HCT116 (cell line): ENCODE data around the gene ANKRD23. TPM values are rescaled to one million over a fixed set of nuclear protein-coding genes. Genes with fewer than 3 reads are reported as not detected.

Experiments used
- ATAC-seq: fragments of 200-7000 bp; cut with Tn5 transposase; 2 replicates; pipeline ENCODE4 v1.9.1; 2020; ENCODE audit warnings: mild to moderate bottlenecking, moderate library complexity
- BruUV-seq: library from RNA; stranded (reverse); fragments of 400-500 nt; replicated peaks from 2 replicates; lab custom pipeline; 2021; lab: Mats Ljungman, UMichigan
- CTCF ChIA-PET: fragments of 300-600 bp; sonication (Branson Sonifier 250); formaldehyde crosslinking; loops from one replicate; lab custom pipeline; 2021; ENCODE audit warnings: antibody characterized with exemption; lab: Charles Lee
- POLR2A ChIA-PET: fragments of 300-600, 350-600 bp; sonication (Branson Sonifier 250); formaldehyde crosslinking; loops from one replicate; lab custom pipeline; 2021; ENCODE audit warnings: antibody characterized with exemption; lab: Charles Lee
- RAD21 ChIA-PET, 2 experiments: fragments of 300-600 bp; sonication (Branson Sonifier 250); formaldehyde crosslinking; loops; one replicate each; lab custom pipeline; 2023; ENCODE audit warnings: low total read pairs in 2 of 2; ENCODE audit not compliant: uncharacterized antibody in 2 of 2, unreplicated experiment in 2 of 2, low non-redundant PET in 1 of 2; lab: Charles Lee
- DNase-seq: peaks from one replicate; pipeline ENCODE4 v3.0.0-alpha.2; 2010; ENCODE audit warnings: low read depth, low spot score
- H2AFZ ChIP-seq: fragments of 200-600 bp; shearing (Covaris generic), sonication (generic); 2 replicates; pipeline ENCODE4 v1.6.1; 2017; ENCODE audit warnings: low read depth, mixed run types, mixed read lengths, antibody characterized with exemption, low read length; ENCODE audit not compliant: poor library complexity, severe bottlenecking
- H3K27ac ChIP-seq: 2 replicates; pipeline ENCODE4 v1.5.1; 2012; ENCODE audit warnings: low read depth, low read length
- H3K27me3 ChIP-seq: fragments of 200-600 bp; sonication (generic); 2 replicates; pipeline ENCODE4 v1.6.1; 2016; ENCODE audit warnings: mixed run types, low read length, mixed read lengths; ENCODE audit not compliant: insufficient read depth
- H3K36me3 ChIP-seq, 2 experiments: fragments of 200-500 bp in 1 of 2; fragments of 200-600 bp in 1 of 2; sonication (Bioruptor generic) in 1 of 2; sonication (generic) in 1 of 2; 2 replicates each; pipeline versions ENCODE4 v1.5.1 to v1.6.1; 2014 to 2016; ENCODE audit warnings: low read length in 2 of 2, inconsistent platforms in 1 of 2, mixed read lengths in 1 of 2, mixed run types in 1 of 2; ENCODE audit not compliant: insufficient read depth in 2 of 2, control insufficient read depth in 1 of 2
- H3K4me1 ChIP-seq, 2 experiments: fragments of 200-600 bp in 1 of 2; sonication (generic) in 1 of 2; 2 replicates each; pipeline versions ENCODE4 v1.5.1 to v1.6.1; 2012 to 2017; ENCODE audit warnings: low read length in 2 of 2, inconsistent platforms in 1 of 2, mild to moderate bottlenecking in 1 of 2, mixed read lengths in 1 of 2, mixed run types in 1 of 2, moderate library complexity in 1 of 2; ENCODE audit not compliant: insufficient read depth in 2 of 2, control insufficient read depth in 1 of 2
- H3K4me2 ChIP-seq: fragments of 200-600 bp; sonication (generic); 2 replicates; pipeline ENCODE4 v1.6.1; 2017; ENCODE audit warnings: mixed run types, low read length, mixed read lengths
- H3K4me3 ChIP-seq, 2 experiments: fragments of 200-600 bp in 1 of 2; sonication (generic) in 1 of 2; replicated peaks in 1 of 2; 2 replicates each; pipeline ENCODE4 v1.5.1; 2011 to 2016; ENCODE audit warnings: low read length in 2 of 2, control low read depth in 1 of 2, low read depth in 1 of 2, mild to moderate bottlenecking in 1 of 2, mixed read lengths in 1 of 2, mixed run types in 1 of 2
- H3K79me2 ChIP-seq: fragments of 200-600 bp; sonication (generic); 2 replicates; pipeline ENCODE4 v1.6.1; 2017; ENCODE audit warnings: mild to moderate bottlenecking, mixed run types, low read length, moderate library complexity, mixed read lengths; ENCODE audit not compliant: insufficient read depth
- H3K9ac ChIP-seq: fragments of 200-600 bp; sonication (generic); 2 replicates; pipeline ENCODE4 v1.6.1; 2016; ENCODE audit warnings: low read length, mixed read lengths
- H3K9me2 ChIP-seq: fragments of 200-600 bp; sonication (generic), shearing (Covaris generic); 2 replicates; pipeline ENCODE4 v1.6.1; 2017; ENCODE audit warnings: mixed run types, mild to moderate bottlenecking, moderate library complexity; ENCODE audit not compliant: insufficient read depth
- H3K9me3 ChIP-seq, 2 experiments: fragments of 200-500 bp in 1 of 2; fragments of 200-600 bp in 1 of 2; sonication (Bioruptor generic) in 1 of 2; sonication (generic) in 1 of 2; 2 replicates each; pipeline ENCODE4 v1.6.1; 2014 to 2017; ENCODE audit warnings: low read length in 2 of 2, mixed read lengths in 2 of 2, inconsistent platforms in 1 of 2, low read depth in 1 of 2, mild to moderate bottlenecking in 1 of 2, mixed run types in 1 of 2, moderate library complexity in 1 of 2; ENCODE audit not compliant: control insufficient read depth in 1 of 2, insufficient read depth in 1 of 2
- H4K20me1 ChIP-seq: fragments of 200-600 bp; sonication (generic), shearing (Covaris generic); 2 replicates; pipeline ENCODE4 v1.6.1; 2017; ENCODE audit warnings: mixed run types, mild to moderate bottlenecking, moderate library complexity; ENCODE audit not compliant: insufficient read depth
- CEBPB ChIP-seq: IDR thresholded peaks from 2 replicates; pipeline ENCODE4 v1.6.1; 2012; ENCODE audit warnings: low read depth
- EGR1 ChIP-seq: IDR thresholded peaks from 2 replicates; pipeline ENCODE4 v1.6.1; 2012; ENCODE audit warnings: low read depth
- EZH2 ChIP-seq: fragments of 200-600 bp; sonication (generic); IDR thresholded peaks from 2 replicates; pipeline ENCODE4 v1.6.1; 2017; ENCODE audit warnings: antibody characterized with exemption, mixed run types
- FOSL1 ChIP-seq: IDR thresholded peaks from 2 replicates; pipeline ENCODE4 v1.6.1; 2012; ENCODE audit warnings: low read depth
- JUND ChIP-seq: IDR thresholded peaks from 2 replicates; pipeline ENCODE4 v1.6.1; 2012
- SIN3A ChIP-seq: IDR thresholded peaks from 2 replicates; pipeline ENCODE4 v1.6.1; 2012; ENCODE audit warnings: low read depth
- SP1 ChIP-seq: IDR thresholded peaks from 2 replicates; pipeline ENCODE4 v1.6.1; 2012; ENCODE audit warnings: low read depth
- SRF ChIP-seq: IDR thresholded peaks from 2 replicates; pipeline ENCODE4 v1.6.1; 2012; ENCODE audit warnings: low read depth
- ZFX ChIP-seq: fragments of 450-650 bp; IDR thresholded peaks from 2 replicates; pipeline ENCODE4 v1.6.1; 2017
- ZNF274 ChIP-seq: fragments of 200-500 bp; sonication (Bioruptor generic); IDR thresholded peaks from 2 replicates; pipeline ENCODE4 v1.6.1; 2014; ENCODE audit warnings: mild to moderate bottlenecking, low read depth, low read length, inconsistent platforms
- intact Hi-C: fragments of 100-400 bp; cut with micrococcal nuclease; formaldehyde crosslinking; loops from 2 replicates; pipeline ENCODE4 v1.10.0; 2022
- total RNA-seq: library from RNA; stranded (reverse); gene quantifications from one replicate; pipeline ENCODE4 v1.2.1, GENCODE V29; 2021; ENCODE audit not compliant: unreplicated experiment
- TF ChIP-seq, protein P1 (sequence below): IDR thresholded peaks from 2 replicates; pipeline ENCODE4 v1.6.1; 2011; ENCODE audit warnings: mild to moderate bottlenecking, low read length, moderate library complexity; ENCODE audit not compliant: insufficient replicate concordance; ENCODE audit errors: extremely low read depth
- TF ChIP-seq, protein P2 (sequence below), 3 experiments: fragments of 200-600 bp in 1 of 3; sonication (generic) in 1 of 3; IDR thresholded peaks in 2 of 3; conservative IDR thresholded peaks in 1 of 3; 2 replicates each; pipeline ENCODE4 v1.5.1; 2012 to 2017; ENCODE audit warnings: low read depth in 2 of 3, low read length in 2 of 3, antibody characterized with exemption in 1 of 3, borderline replicate concordance in 1 of 3, control low read depth in 1 of 3, mild to moderate bottlenecking in 1 of 3, mixed read lengths in 1 of 3, mixed run types in 1 of 3, moderate library complexity in 1 of 3; ENCODE audit not compliant: insufficient read depth in 1 of 3

Gene ANKRD23
- total RNA-seq, 1 experiment from 2014 or later = 1.4 TPM

DNA sequence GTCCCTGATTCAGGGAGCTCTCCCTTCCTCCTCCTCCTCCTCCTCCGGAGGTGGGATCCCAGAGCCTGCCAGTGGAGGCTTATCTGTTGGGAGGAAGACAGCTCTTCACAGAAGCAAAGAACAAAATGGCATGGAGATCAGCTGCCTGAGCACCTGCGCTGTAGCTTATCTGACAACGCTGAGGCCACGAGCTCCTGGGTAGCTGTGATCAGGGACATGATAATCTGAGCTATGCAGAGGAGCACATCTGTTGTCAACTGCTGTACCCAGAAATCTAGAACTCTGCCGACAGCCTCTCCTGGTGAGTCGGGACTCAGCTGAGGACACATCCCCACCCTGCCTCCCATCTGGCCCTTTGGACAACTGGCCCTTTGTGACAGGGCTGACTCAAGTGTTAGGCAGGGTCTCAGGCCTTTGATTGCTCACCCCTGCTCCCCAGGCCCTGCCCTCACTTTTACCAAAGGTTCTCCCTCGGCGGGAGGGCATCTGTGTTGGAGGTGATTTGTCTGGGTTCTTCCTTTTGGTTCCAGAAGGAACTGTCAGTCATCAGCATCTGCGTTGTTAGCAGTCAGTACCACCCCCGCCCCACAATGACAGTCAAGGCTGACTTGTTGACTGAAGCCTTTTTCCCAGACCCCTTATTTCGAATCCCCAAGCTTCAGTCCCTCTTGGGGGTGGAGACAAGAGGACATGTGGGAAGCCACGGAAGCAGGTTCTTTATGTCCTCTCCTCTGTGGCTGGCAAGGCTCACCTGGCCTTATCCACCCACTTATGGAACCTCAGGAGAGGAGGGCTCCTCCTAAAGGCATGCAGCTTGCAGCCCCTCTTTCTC is 33.7 kb downstream of the ANKRD23 start:
- H3K27ac ChIP-seq = no peak overlapping the region
- TF ChIP-seq ZNF274 = no peak
- TF ChIP-seq ZFX = no peak
- no peak for TF ChIP-seq SRF
- no peak for TF ChIP-seq SIN3A
- no peak for TF ChIP-seq SP1
- TF ChIP-seq, protein P1, sequence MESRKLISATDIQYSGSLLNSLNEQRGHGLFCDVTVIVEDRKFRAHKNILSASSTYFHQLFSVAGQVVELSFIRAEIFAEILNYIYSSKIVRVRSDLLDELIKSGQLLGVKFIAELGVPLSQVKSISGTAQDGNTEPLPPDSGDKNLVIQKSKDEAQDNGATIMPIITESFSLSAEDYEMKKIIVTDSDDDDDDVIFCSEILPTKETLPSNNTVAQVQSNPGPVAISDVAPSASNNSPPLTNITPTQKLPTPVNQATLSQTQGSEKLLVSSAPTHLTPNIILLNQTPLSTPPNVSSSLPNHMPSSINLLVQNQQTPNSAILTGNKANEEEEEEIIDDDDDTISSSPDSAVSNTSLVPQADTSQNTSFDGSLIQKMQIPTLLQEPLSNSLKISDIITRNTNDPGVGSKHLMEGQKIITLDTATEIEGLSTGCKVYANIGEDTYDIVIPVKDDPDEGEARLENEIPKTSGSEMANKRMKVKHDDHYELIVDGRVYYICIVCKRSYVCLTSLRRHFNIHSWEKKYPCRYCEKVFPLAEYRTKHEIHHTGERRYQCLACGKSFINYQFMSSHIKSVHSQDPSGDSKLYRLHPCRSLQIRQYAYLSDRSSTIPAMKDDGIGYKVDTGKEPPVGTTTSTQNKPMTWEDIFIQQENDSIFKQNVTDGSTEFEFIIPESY = no peak
- no peak for TF ChIP-seq EGR1
- no peak for TF ChIP-seq JUND
- no peak for TF ChIP-seq CEBPB
- no peak for TF ChIP-seq FOSL1
- no peak for TF ChIP-seq EZH2
- TF ChIP-seq, protein P2, sequence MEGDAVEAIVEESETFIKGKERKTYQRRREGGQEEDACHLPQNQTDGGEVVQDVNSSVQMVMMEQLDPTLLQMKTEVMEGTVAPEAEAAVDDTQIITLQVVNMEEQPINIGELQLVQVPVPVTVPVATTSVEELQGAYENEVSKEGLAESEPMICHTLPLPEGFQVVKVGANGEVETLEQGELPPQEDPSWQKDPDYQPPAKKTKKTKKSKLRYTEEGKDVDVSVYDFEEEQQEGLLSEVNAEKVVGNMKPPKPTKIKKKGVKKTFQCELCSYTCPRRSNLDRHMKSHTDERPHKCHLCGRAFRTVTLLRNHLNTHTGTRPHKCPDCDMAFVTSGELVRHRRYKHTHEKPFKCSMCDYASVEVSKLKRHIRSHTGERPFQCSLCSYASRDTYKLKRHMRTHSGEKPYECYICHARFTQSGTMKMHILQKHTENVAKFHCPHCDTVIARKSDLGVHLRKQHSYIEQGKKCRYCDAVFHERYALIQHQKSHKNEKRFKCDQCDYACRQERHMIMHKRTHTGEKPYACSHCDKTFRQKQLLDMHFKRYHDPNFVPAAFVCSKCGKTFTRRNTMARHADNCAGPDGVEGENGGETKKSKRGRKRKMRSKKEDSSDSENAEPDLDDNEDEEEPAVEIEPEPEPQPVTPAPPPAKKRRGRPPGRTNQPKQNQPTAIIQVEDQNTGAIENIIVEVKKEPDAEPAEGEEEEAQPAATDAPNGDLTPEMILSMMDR (IDR thresholded peaks at IDR 0.05 in 2 of 3, conservative IDR thresholded peaks at IDR 0.05 in 1 of 3; ENCODE audit: borderline replicate concordance in 1 of 3, insufficient read depth in 1 of 3, low read depth in 2 of 3, low read length in 2 of 3) = no peak
- peaks cover 1 to 3% of the 10 kb centered on the region in 2 experiments; a peak in 1 of 4 replicates for H3K4me1 ChIP-seq
- intact Hi-C loops = no loop called here
- no peak overlapping the region for H3K9ac ChIP-seq
- no peaks in the 10 kb centered on the region for H3K9me3 ChIP-seq
- no peak for DNase-seq
- ATAC-seq = no peak
- no peaks in the 10 kb centered on the region for H3K9me2 ChIP-seq
- H3K79me2 ChIP-seq = no peaks in the 10 kb centered on the region
- no peaks in the 10 kb centered on the region; a peak in 1 of 4 replicates for H3K36me3 ChIP-seq
- RAD21 ChIA-PET = no interaction called here
- no peaks in the 10 kb centered on the region for H4K20me1 ChIP-seq
- no TSS peak for BruUV-seq
- CTCF ChIA-PET = no interaction called here
- H3K4me2 ChIP-seq = no peak overlapping the region
- no peaks in the 10 kb centered on the region for H3K27me3 ChIP-seq
- no peak overlapping the region for H3K4me3 ChIP-seq
- POLR2A ChIA-PET = no interaction called here
- no peak overlapping the region for H2AFZ ChIP-seq
